ENCODE results near the gene PAPOLA.

PAPOLA gene

DNA sequence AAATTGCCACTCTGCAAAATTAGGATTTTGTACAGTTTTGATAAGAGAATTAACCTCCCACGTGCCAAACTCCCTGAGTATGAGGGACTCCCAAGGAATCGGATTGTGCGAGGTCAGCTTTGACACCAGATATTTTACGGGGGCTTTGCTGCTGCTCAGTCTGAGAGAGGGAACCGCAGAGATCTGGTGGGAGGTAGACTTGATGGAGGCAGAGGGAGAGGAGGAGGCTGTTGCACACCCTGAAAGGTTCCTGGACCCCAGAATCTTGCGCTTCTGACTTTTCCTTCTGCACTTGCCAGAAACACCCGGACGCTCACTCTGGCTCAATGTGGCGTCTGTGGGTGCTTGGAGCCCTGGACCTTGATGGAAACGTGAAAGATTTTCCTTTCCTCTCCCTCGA is 83.9 kb downstream of the PAPOLA start:
- no peak for DNase-seq (ENCODE audit: low spot score)

DNA sequence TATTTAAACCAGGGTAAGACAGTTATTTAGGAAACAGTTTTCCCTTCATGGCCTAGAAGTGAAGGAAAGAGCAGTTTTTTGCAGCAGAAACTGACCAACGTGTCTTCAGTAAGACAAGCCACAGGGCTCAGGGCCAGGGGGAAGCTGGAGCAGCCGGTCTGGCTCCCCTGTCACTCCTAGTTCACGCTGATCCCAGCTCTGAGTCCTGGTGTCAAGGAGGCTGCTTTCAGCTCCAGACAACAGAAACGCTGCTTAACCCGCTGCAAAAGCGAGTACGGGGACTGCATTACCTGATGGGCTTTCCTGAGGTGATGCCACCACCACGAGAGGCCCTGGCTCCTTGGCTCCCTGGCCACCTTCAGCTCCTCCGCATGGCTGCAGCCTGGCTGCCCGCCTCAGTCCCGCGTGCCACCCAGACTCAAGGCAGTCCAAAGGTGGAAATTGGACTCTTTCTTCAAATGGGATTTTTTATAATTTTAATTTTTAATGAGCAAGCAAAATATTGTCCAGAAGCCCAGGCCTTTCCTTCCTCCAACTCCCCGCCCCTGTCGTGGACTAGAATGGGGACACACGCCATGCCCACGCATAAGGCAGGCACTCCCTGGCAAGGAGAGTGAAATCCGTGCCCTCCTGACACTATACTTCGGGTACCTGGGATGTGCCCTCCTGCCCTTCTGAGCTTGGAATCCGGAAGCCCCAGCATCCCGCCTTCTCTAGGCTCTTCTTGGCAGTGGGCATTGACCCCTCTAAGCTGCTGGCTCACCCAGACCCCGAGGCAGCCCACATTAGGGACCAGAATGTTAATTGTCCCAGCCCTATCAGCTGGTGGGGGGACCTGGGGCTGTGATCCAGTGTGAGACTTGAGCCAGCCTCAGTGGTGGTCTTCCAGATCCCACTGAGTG is 85.0 kb downstream of the PAPOLA start:
- no peak for DNase-seq (ENCODE audit: low spot score)

DNA sequence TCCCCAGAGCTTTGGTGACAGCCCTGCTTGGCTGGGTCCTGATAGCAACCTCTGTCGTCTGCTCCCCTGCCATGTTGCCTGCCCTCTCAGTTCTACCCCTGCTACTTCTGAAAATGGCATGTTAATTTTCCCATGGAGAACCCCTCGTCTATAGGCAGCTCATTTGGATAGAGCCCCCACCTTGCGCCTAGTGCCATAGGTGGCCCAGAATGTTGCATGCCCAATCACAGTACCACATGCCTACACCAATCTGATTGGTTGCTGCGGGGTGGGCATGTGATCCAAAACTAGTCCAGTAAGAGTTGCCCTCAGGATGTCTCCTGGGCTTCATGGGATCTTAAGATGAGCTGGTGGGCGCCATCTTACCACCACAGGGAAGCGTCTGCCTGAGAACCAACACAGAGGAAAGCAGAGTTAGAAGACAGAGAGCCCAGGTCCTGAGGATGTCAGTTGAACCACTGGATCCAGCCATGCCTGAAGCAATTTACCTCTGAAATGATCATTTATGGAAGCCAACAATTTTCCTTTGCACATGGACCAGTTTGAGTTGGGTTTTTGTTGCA is 85.7 kb downstream of the PAPOLA start:
- no peak for DNase-seq (ENCODE audit: low spot score)

DNA sequence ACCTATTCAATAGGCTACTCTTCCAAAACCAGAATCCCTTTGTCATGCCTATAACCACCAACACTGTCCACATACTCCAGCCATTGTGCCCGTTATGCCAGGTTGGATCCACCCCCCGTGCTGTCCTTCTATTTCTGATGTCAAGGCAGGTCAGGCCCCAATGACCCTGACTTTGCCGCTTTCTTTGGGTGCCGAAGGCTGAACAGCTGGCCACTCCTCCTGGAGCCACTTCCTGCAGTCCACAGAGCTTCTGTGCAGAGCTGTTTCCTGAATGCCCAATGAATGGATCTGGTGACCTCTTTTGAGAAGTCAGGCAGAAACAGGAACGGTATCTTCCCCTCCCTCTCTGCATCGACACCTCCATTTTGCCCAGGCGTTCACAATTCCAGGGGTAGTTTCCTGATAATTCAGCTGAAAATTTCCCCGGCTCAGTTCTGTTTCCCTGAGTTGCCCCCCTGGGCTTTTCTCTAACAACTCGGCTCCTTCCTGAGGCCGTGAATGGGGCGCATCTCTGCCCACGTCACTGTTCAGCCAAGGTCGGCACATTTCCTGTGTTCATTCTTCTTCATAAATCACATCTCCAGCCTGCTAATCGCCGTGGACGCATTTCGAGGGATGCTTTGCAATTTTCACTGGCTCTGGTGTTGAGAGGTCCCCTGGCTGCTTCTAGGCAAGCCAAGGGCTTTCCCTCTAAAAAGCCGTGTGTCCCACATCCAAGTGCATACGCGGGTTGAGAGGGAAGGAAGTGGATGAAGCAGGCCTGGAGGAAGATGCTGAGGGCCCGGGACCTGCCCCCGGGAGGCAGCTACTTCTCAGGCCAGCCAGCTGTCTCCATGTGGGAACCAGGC is 86.5 kb downstream of the PAPOLA start:
- no peak for DNase-seq (ENCODE audit: low spot score)

DNA sequence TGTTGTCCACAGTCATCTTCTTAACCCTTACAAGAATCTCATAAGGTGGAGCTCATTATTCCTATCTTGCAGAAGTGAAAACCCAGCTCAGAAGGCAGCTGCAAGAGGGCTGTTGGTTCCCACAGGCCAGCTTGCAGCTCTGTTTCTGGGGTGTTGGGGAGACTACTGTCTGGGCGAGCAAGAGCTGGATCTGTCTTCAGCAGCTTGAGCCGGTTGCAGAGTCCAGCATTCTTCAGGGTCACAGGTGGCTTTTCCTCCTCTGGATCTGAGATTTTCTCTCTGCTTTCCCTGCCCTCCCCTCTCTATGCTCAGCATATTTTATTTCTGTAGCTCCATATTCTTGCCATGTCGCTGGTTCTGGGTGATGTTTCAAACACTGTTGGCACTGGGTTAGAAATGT is 87.4 kb downstream of the PAPOLA start:
- no peak for DNase-seq (ENCODE audit: low spot score)

DNA sequence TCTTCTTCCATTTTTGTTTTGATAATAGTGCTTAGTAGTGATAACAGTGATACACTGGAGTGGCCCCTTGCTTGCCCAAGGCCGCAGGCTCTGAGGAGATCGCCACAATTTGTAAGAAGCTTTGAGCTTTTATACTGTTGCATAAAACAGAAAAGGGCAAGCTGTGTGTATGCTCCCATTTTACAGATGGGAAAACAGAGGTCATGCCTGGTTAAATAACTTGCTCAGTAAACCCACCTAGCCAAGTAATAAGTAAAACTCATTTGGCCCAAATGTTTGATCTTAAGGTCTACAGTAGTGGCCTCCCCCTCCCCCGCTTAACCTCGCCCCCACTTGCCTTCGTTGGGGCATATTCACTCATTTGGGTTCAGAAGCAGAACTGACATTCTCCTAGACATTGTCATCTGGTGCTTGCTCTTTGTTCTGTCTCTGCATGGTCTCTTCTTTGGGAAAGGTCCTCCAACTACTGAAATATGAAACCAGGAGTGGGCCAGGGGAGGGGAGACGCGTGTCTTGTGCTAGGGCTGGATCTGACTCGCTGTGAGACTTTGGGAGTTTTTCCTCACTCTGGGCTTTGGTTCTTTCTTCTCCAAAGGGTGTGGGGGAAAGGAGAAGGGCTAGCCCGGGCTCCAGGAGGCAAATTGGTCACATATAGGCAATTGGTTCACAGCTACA is 88.1 kb downstream of the PAPOLA start:
- DNase-seq (ENCODE audit: low spot score), result no peak

DNA sequence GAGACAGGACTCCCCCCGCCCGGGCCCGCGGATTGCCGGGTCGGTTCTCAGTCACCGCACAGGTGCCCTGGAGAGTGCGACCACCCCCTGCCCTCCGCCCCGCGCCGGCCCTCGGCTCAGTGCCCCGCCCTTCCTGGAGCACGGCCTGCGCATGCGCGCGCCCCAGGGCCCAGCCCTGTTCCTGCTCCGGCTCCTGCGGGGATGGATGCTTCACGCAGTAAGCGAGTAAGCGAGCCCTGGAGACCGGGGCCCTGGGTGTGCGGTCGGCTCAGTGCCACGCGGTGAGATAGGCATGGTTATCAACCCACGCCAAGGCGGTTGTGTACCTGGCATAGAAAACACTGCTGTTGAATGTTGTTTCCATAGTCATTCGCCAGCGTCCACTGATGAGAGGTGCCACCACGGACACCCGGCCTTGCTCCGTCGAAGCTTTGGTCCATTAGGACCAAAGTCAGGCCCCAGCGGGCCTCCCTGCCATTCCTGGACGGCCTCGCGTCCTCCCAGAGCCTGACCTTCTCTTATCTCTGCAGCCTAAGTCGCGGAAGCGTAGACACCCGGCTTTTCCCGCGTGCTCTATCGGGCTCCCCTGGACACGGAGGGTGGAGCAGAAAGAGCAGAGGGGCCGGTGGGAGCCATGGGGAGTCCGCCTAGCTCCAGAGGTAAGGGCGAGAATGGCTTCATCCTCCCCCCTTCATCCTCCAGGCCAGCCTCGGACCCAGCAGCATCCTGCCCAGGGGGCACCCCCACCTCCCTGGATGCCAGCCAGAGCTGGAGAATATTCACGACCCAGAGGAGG is 90.6 kb downstream of the PAPOLA start:
- DNase-seq (ENCODE audit: low spot score), result peak; percentile 56

DNA sequence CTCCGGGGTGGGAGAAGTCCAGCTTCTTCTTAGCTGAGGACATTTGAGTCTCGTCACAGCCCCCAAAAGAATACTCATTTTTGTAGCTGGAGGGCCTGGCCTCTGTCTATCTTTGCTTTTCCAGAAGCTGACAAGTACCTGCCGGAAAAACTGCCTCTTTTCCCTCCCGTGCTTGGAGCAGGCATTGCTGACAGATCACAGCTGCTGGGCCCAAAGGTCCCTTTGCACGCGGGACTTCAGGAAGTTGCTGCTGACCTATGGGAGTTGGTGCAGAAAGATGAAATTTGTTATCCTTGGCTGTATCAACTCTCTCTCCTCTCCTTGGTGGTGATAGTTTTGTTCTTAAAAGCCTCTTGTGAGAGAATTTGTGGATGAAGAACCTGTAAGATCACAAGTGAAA is 92.8 kb downstream of the PAPOLA start:
- no peak for DNase-seq (ENCODE audit: low spot score)

DNA sequence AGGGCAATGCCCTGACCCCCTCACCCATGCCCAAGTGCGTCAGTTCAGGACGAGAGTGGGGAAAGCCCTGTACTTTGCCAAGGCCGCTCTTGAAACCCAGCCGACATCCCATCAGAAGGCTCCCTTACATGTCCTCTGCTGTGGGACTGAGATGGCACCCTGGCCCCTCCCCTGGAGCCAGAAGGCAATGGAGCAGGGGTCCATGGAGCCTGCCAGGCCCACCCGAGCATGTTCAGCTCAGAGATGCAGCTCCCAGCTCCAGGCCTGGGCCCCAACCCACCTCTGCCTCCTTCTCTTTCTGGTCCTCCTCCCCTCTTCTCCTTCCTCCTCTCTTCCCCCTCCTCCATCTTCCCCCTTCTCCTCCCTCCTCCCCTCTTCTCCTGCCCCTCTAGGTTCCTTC is 95.5 kb downstream of the PAPOLA start:
- no peak for DNase-seq (ENCODE audit: low spot score)

DNA sequence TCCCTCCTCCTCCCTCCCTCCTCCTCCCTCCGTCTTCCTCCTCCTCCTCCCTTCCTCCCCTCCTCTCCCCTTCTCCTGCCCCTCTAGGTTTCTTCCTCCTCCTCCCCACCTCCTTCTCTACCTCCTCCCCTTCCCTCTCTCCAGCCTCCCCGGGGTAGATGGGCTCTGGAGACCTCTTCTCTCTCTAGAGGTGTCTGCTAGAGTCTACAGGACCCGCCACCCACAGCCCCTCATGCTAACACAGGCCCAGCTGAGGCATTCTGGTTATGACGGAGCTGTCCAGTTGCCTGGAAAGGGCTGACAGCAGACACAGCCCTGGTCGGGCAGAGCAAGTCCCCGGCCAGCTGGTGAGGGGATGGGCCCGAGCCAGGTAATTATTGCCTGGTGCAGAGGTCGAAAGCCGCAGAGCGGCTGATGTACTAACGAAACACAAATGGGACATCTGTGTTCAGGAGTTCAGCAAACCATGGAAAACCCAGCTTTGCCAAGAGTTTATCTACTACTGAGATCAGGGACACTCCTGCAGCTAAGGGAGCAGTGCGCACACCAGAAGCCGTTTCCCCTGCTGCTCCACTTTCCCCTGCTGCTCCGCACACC is 96.2 kb downstream of the PAPOLA start:
- no peak for DNase-seq (ENCODE audit: low spot score)

DNA sequence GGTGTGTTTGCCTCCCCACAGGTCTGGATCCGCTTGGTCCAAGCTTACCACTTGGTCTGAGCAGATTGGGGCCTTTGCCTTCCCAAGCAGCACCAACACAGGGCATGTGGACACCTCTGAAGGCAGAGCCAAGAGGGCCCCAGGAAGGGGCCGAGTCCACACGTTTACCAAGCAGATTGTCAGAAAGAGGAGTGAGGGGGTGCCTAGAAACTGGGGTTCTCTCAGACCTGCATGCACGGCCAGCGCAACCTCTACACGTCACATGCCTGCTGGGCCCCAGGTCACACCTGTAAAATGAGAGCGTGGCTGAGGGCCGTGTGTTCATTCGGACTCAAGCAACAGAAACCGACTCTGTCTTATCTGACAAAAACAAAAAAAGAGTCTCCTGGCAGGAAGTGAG is 96.9 kb downstream of the PAPOLA start:
- DNase-seq (ENCODE audit: low spot score), result no peak

DNA sequence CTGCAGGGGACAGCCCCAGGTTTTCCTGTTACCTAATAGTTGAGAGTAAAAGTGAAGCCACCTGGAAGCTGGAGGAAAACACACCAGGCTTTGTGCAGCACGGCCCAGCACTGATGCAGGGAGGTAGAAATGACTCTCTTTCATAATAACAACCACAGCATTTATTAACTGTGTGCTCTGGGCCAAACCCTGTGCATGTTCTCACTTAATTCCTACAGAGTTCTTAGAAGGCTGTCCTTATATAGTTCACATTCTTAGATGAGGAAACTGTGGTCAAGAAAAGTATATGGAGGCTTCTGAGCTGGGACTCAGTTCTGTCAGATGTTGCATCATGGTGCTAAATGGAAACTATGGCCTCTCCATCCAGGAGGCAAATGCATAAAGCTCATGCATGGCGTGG is 100.0 kb downstream of the PAPOLA start:
- DNase-seq (ENCODE audit: low spot score), result no peak

DNA sequence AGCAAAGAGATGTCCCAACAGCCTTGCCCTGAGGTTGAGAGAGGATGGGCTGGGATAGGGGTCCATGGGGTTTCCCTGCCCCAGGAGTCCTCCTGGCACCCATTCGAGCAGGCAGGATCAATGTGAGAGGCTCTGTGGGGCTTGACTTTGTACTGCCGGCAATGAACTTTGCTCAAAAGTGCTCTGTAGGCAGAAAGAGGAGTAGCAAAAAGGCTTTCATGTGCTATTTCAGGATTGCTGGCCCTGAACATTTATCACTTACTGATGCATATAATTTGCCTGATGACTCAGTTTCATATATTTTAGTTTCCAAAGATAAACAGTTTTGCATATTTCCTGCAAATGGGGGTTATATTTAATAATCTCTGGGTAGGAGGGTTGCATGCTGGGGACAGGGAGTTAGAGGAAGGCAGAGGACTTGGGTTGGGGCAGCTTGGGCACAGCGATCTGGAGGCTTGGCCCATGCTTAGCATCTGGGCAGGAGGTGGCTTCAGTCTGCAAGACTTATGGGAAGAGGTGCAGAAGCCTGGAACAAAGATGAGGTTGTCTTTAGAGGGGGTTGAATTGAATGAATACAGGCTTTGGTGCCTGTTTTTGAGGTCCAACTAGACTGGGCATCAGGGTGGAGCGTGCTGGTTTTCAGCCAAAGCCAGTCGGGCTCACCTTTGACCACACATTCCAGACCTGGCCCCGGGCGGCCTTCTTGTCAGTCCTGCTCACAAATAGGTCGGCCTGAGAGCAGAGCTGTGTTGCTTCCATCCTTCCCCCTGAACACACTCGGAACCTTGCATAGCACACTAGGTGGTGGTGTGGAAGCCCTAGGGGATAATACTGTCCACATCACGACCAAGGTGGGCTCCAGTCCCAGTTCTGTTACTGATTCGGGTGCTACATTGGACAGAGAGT is 101.4 kb downstream of the PAPOLA start:
- DNase-seq (ENCODE audit: low spot score), result no peak

DNA sequence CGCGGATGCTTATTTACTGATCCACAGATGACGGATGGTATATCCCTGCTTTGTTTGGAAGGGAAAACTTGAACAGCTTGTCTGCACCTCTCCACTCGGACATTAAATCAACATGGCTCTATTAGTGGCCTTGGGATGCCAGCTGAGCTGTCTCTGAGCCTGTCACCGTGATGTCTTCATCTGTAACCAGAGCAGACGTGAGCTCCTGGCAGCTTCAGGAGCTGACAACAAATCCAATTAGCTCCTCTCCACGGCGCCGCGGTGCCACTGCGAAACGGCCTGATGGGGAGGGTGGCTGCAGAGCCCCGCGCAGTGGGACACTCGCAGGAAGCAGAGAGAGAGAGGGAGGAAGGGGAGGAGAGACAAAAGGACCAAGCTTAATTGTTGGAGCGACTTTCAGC is 112.3 kb downstream of the PAPOLA start:
- DNase-seq (ENCODE audit: low spot score), result no peak

DNA sequence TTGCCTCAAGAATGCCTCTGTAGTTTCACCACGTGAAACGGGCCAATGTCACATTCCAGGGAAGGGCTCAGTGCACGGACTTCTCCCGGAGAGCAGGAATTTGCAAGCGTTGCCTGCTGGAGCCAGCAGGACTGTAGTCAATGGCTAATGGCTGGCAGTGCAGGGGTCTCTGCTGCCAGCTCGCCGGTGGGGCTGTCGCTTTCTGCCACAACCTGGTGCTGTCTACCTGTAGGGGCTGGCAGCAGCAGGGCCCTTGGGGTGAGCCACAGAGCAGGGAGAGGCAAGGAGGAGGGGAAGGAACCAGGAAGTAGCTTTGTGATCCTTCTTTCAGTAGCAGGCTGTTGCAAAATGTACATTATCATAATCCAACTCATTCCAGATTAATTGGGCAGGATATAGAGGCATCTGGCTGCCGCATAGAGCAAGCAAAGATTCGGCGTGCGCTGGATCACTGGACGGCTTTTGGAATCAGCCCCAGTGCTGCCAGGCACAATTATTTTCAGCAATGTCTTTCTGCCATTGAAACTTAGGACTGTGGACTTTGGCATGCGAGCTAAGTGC is 114.1 kb downstream of the PAPOLA start:
- DNase-seq (ENCODE audit: low spot score), result no peak
